Transverse colon (tissue), 4 donors: ENCODE measurements around the gene VAPA. TPM values are rescaled to one million over a fixed set of nuclear protein-coding genes. Genes with fewer than 3 reads are reported as not detected.

ENCODE experiments used
- DNase-seq: peaks from one replicate; pipeline ENCODE4 v3.0.0-alpha.2; 2019
- H3K27ac ChIP-seq, 4 donors: fragments of 200-600 bp; sonication (generic); 2 replicates each; pipeline ENCODE4 v1.5.1; 2016 to 2018; ENCODE audit warnings: inconsistent platforms in 4 of 4
- H3K27me3 ChIP-seq: fragments of 200-600 bp; sonication (generic); 2 replicates; pipeline ENCODE4 v1.5.1; 2017; ENCODE audit warnings: inconsistent platforms
- H3K36me3 ChIP-seq, 4 donors: fragments of 200-600 bp; sonication (generic); 2 replicates each; pipeline ENCODE4 v1.5.1; 2017 to 2019; ENCODE audit warnings: inconsistent platforms in 4 of 4
- H3K4me1 ChIP-seq, 4 donors: fragments of 200-600 bp; sonication (generic); 2 replicates each; pipeline ENCODE4 v1.5.1; 2017 to 2020; ENCODE audit warnings: inconsistent platforms in 4 of 4
- H3K4me3 ChIP-seq, 4 donors: fragments of 200-600 bp; sonication (generic); 1 replicate in 1 of 4; 2 replicates in 3 of 4; pipeline versions ENCODE4 v1.5.1 to v1.6.1; 2017 to 2019; ENCODE audit warnings: inconsistent platforms in 4 of 4
- H3K9me3 ChIP-seq, 2 donors: fragments of 200-600 bp; sonication (generic); 2 replicates each; pipeline ENCODE4 v1.5.1; 2017 to 2019; ENCODE audit warnings: inconsistent platforms in 2 of 2
- EP300 ChIP-seq: sonication (generic); formaldehyde crosslinking; IDR thresholded peaks from one replicate; pipeline ENCODE4 v1.6.1; 2017; ENCODE audit warnings: antibody characterized with exemption, low read depth
- POLR2A ChIP-seq: fragments of 450-650 bp; IDR thresholded peaks from one replicate; pipeline ENCODE4 v1.6.1; 2016; ENCODE audit warnings: antibody characterized with exemption, mild to moderate bottlenecking, moderate library complexity
- POLR2AphosphoS5 ChIP-seq, 3 donors: sonication (generic); formaldehyde crosslinking; IDR thresholded peaks; one replicate each; pipeline ENCODE4 v1.6.1; 2016; ENCODE audit warnings: antibody characterized with exemption in 3 of 3
- WGBS, 2 donors: methylation state at CpG; one replicate each; pipeline ENCODE4 v1.1.5; 2018; ENCODE audit warnings: low coverage in 1 of 2; 5-methylcytosine and 5-hydroxymethylcytosine counted together
- in situ Hi-C, 4 donors: fragments of 200-750 bp; cut with MboI; loops; one replicate each; pipeline versions ENCODE4 v1.15.0 to v1.15.1; 2017; ENCODE audit warnings: low sequenced_read_pairs in 3 of 4, low pct_ligation_motif_present in 1 of 4, low pct_unique_long_range_greater_than_20kb in 1 of 4
- intact Hi-C: fragments of 100-400 bp; cut with DNase I; formaldehyde crosslinking; loops from one replicate; pipeline ENCODE4 v1.15.1; 2023; ENCODE audit warnings: low total_unique reads
- total RNA-seq, 4 donors: library from RNA; depleted of rRNA; stranded (reverse); fragments of >200 nt; gene quantifications; one replicate each; pipeline ENCODE4 v1.1.0, GENCODE V29; 2016
- TF ChIP-seq, protein P1 (sequence below), 5 experiments: fragments of 200-600 bp in 3 of 5; fragments of 450-650 bp in 2 of 5; sonication (generic) in 3 of 5; IDR thresholded peaks; 1 replicate in 2 of 5; 2 replicates in 3 of 5; pipeline ENCODE4 v1.5.1; 2016 to 2017; ENCODE audit warnings: antibody characterized with exemption in 5 of 5, inconsistent platforms in 3 of 5, mild to moderate bottlenecking in 2 of 5, moderate library complexity in 1 of 5

Gene VAPA
- total RNA-seq, 4 donors from 2014 or later, result 110 to 322 (median 213) TPM

GRCh38 chr18:9914334-9914583 is 443 bp downstream of the VAPA start:
- H3K9me3 ChIP-seq, result no peaks in the 10 kb centered on the region
- no peak for TF ChIP-seq POLR2AphosphoS5 (IDR thresholded peaks at IDR 0.05)
- WGBS, 2 donors, result 0% methylated on average over 21 of the region's 35 CpGs; no CpG with 5 or more reads in 1 of the 2 donors
- intact Hi-C loops (loop anchor here (10.0 kb wide), 1 partner anchor 59 kb away; no protein-coding TSS in a partner anchor), in situ Hi-C loops (loop anchor here in 1 of 4 donors (25.0 kb wide), 1 partner anchor 302 kb away; the partner anchor contains the start of gene PPP4R1)
- H3K36me3 ChIP-seq, result no peaks in the 10 kb centered on the region
- peak overlapping the region; percentile 80 to 97 (median 92) for H3K4me3 ChIP-seq
- peaks cover 9 to 44% (median 37%) of the 10 kb centered on the region in 4 donors for H3K4me1 ChIP-seq
- peak overlapping the region; percentile 99 to 100 (median 99) for H3K27ac ChIP-seq
- no peaks in the 10 kb centered on the region for H3K27me3 ChIP-seq
- no peak for DNase-seq

- TF ChIP-seq POLR2AphosphoS5 (IDR thresholded peaks at IDR 0.05) (peak; percentile 63 to 83 (median 79)), EP300 (no peak), POLR2A (peak; percentile 66)
- TF ChIP-seq, protein P1, sequence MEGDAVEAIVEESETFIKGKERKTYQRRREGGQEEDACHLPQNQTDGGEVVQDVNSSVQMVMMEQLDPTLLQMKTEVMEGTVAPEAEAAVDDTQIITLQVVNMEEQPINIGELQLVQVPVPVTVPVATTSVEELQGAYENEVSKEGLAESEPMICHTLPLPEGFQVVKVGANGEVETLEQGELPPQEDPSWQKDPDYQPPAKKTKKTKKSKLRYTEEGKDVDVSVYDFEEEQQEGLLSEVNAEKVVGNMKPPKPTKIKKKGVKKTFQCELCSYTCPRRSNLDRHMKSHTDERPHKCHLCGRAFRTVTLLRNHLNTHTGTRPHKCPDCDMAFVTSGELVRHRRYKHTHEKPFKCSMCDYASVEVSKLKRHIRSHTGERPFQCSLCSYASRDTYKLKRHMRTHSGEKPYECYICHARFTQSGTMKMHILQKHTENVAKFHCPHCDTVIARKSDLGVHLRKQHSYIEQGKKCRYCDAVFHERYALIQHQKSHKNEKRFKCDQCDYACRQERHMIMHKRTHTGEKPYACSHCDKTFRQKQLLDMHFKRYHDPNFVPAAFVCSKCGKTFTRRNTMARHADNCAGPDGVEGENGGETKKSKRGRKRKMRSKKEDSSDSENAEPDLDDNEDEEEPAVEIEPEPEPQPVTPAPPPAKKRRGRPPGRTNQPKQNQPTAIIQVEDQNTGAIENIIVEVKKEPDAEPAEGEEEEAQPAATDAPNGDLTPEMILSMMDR (IDR thresholded peaks at IDR 0.05), result no peak
- Histone ChIP-seq H3K4me3 (peak overlapping the region; percentile 80 to 97 (median 92)), H3K27ac (peak overlapping the region; percentile 99 to 100 (median 99)), H3K36me3 (no peaks in the 10 kb centered on the region), H3K9me3 (no peaks in the 10 kb centered on the region), H3K4me1 (peaks cover 12 to 49% (median 41%) of the 10 kb centered on the region in 4 donors), H3K27me3 (no peaks in the 10 kb centered on the region)
- 0% methylated on average over 37 of the region's 77 CpGs; no CpG with 5 or more reads in 1 of the 2 donors for WGBS, 2 donors
- in situ Hi-C loops, result loop anchor here in 1 of 4 donors (25.0 kb wide), 1 partner anchor 302 kb away; the partner anchor contains the start of gene PPP4R1
- DNase-seq, result peak; percentile 88
- intact Hi-C loops, result loop anchor here (10.0 kb wide), 1 partner anchor 60 kb away; no protein-coding TSS in a partner anchor
Measured at GRCh38 chr18:9914584-9915290, 921 bp downstream of the VAPA start.

DNA sequence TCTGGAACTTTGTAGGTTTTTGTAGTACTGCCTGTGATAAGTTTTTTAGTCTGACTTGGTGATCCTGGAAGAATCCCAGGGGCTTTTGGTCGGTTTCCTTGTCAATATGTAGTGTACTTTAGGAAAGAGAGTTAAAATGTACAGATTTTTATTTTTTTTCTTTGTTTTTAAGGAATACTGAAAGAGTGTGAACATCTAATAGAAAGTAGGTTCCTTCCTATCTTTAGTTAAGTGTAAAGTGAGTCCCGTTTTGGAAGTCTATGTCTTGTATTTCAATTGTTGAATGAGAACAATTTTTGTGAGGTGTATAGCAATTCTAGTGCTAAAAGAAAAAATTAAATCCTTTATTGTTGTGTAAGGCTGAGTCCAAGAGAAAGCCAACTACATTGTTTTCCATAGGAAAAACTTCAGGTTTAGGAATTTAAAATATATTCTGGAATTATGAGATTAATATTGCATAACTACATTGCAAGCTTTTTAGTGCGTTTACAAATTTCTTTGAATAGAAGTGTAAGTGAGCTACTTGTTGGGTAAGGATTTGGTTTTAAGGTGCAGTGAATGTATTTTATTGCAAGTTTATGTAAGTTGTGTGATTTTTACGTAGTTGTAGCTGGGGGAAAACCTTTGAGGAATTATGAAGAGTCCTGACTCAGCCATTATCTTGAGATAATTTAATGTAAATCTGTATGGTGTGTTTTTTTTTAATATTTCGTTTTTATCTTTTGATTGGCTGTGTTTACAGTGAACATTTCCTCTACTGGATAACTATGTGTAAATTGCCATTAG is 1.7 kb downstream of the VAPA start:
- Histone ChIP-seq H3K9me3 (no peaks in the 10 kb centered on the region), H3K4me3 (peak overlapping the region; percentile 80 to 97 (median 92)), H3K36me3 (no peaks in the 10 kb centered on the region), H3K27me3 (no peaks in the 10 kb centered on the region), H3K27ac (peak overlapping the region; percentile 99 to 100 (median 99)), H3K4me1 (peaks cover 15 to 57% (median 48%) of the 10 kb centered on the region in 4 donors)
- in situ Hi-C loops, result loop anchor here in 1 of 4 donors (25.0 kb wide), 1 partner anchor 303 kb away; the partner anchor contains the start of gene PPP4R1
- 6 to 8% methylated on average over 5 of the region's 5 CpGs for WGBS, 2 donors
- TF ChIP-seq POLR2A (no peak), POLR2AphosphoS5 (IDR thresholded peaks at IDR 0.05) (no peak), EP300 (no peak)
- TF ChIP-seq, protein P1 (IDR thresholded peaks at IDR 0.05), result no peak
- intact Hi-C loops, result loop anchor here (10.0 kb wide), 1 partner anchor 61 kb away; no protein-coding TSS in a partner anchor
- DNase-seq, result no peak

DNA sequence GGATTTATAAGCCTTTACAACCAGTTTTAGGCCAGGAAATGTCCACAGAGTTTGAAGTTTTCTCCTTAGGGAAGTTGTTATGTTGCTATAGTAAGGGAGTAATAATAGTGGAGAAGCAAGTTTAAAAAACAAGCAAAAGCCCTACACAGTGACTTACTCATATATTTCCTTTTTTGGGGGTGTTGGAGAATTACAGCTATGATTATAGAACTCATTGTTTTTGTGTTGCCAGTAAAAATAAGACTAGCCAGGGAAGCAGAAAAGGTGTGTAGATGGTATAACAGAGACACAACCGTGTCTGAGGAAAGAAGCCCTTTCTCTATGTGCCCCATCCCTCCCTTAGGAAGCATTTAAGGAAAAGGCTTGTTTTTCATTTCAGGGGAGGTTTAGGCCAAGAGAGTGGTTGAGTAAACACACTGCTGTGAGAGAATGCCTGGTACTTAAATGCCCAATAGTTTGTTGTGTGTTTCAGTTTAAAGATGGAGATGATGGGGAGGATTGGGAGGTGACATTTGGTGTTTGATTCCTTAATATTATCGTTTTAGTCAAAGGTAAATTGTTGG is 2.3 kb downstream of the VAPA start:
- Histone ChIP-seq H3K36me3 (no peaks in the 10 kb centered on the region), H3K9me3 (no peaks in the 10 kb centered on the region), H3K27me3 (no peaks in the 10 kb centered on the region), H3K4me3 (peak overlapping the region in 3 of 4 donors; percentile 88 to 97 (median 95)), H3K27ac (peak overlapping the region; percentile 99 to 100 (median 99)), H3K4me1 (peaks cover 21 to 63% (median 54%) of the 10 kb centered on the region in 4 donors)
- DNase-seq, result no peak
- in situ Hi-C loops, result loop anchor here in 1 of 4 donors (25.0 kb wide), 1 partner anchor 304 kb away; the partner anchor contains the start of gene PPP4R1
- intact Hi-C loops, result loop anchor here (10.0 kb wide), 1 partner anchor 61 kb away; no protein-coding TSS in a partner anchor
- TF ChIP-seq EP300, result no peak
- TF ChIP-seq POLR2A, result no peak
- TF ChIP-seq, protein P1 (IDR thresholded peaks at IDR 0.05), result no peak
- TF ChIP-seq POLR2AphosphoS5 (IDR thresholded peaks at IDR 0.05), result no peak
- 5 to 14% methylated on average over 2 of the region's 2 CpGs for WGBS, 2 donors
